Femur (tissue), 1 donor: ENCODE measurements around the gene TRIM25.

Experiments used
- DNase-seq: peaks from one replicate; pipeline ENCODE4 v3.0.0-alpha.2; 2017

Gene TRIM25

DNA sequence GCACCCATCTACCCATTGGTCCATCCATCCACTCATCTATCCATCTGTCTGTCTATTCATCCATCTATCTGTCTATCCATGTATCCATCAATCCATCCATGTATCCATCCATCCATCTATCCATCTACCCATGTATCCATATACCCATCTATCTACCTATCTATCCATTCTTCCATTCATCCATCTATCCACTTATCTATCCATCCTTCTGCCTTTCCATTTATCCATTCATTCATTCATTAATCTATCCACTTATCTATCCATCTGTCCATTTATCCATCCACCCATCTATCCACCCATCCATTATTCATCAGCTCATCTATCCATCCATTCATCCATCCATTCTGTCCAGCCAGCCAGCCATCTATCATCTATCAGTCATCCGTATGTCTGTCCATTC is 21.5 kb downstream of the TRIM25 start:
- no peak for DNase-seq

DNA sequence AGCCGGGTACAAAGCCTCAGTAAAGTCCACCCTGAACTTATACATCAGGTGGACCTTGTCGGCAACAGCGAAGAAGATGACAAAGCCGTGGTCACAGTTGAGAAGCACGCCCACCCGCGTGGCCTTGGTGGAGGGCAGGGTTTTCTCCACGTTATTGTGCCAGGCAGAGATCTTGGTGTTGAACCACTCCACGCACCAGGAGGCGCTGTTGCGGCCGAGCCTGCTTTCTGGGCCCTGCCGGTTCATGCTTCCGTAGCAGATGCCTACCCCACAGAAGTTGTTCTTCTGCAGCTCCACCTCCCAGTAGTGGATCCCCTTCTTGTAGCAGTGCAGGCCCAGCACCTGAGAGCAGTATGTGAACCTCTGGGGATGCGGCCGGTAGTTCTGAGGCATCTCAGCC is 22.1 kb downstream of the TRIM25 start:
- DNase-seq, result no peak

DNA sequence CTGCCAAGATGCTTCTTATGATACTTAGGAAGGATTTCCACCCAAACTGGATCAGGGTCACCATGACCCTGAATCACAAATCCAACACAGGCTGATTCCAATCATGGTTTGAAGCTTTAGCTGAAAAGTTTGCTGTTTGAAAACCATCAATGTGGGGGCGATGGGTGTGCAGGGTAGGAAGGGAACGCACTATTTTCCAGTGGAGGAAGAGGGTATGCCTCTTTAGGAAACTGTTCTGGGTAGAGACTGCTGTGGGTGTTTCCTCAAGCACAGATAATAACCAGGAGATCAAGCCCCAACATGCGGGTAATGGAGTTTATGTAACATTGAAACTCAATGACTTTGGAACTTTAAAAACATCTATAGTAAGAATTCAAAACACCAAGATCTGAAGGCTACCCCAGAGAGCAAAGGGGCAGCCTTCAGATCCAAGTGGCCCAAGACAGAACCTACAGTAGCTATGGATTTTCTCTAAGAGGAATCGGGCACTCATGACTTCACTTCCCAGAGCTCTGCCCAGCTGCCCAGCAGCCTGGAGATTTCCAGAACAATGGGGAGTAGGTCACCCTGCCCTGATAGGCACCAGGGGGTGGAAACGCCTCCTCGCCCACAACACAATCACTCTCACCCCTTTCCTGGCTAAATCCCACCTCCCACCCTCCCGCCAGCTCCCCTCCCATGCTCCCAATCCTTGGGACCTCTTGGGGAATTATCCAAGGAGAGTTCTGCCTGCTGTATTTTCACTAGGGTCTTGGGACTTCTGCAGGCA is 22.8 kb downstream of the TRIM25 start:
- no peak for DNase-seq

DNA sequence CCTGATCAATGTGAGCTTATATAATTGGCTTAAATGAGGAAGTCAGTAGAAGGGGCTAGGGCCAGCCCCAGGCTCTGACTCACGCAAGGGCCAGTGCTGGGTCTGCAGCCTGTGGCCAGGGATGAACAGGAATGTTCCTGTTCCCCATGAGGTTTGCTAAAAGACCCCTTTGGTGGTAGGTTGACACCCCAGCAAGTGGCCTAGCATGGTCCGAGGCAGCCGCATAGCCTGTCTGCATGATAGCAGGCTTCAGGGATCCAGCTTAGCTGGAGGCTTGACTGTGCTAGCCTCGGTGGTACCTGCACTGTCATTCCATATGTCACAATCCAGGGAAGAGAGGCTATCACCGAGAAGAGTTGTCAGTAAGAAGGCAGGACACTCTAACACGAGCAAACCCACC is 23.5 kb downstream of the TRIM25 start:
- no peak for DNase-seq

DNA sequence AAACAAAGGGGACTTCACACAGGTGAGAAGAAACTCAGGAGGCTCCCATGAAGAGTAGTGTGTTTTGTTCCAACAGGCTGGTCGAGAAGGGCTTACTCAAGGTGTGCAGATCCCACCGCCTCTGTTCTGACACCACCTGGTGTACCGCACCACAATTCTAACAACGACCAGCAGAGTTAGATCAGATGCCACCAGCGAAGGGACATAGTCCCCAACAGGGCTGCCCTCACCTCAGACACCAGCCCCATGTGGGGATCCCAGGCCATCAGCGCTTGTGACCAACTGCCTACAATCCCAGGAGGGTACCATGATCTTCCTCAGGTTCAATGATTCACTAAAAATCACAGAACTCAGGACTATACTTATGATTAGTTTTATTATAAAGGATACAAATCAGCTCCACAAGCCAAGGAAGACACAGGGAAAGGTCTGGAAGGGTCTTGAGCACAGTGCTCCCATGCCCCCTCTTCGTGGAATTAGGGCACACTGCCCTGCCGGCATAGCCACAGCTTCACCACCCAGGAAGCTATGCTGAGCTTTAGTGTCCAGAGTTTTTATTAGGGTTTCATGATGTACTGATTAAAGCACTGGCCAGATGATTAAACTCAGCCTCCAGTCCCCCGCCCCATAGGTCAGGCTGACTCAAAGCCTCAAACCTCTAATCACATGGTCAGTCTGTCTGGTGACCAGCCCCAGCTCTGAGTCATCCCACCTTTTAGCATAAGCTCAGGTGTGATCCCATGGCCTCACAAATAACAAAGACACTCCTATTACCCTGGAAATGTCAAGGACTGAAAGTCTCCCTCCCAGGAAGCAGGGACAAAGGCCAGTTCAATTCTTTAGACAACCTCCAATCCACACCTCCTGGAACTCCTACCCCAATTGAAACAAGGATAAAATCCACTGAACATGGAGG is 26.0 kb downstream of the TRIM25 start:
- no peak for DNase-seq

DNA sequence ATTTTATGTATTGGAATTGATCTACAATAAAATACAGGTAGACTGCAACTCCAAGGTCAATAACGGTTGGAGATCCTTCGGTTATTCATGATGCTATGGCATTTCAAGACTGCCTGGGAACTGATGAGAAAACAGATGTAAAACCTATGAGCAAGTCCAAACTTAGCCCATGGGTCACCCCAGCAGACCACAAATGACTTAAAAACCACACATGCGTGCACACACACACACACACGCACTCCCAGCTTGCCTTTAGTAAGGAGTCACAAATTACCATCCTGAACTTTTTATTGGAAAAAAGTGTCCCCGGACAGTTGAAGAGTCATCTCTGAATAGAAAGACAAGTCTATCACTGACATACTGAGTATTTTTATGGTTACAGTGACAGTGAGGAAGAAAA is 26.7 kb downstream of the TRIM25 start:
- DNase-seq, result no peak

DNA sequence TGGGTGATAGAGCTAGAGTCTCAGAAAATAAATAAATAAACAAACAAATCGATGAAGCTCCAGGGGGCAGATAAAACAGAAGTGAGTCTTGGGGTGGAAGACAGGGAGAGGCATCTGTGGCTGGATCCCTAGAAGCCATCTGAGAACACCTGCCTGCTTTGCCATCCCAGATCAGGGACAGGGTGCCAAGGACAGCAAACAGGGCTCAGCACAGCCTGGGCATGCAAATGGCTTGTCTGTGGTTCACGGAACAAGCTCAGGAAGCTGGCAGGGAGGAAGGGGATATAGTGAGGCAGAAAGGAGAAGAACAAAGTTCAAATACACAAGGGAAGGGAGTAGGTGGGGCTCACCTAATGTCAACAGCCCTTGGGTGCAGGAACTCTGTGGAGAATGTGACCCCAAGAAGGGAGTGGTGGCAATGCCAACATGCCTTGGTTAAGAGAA is 27.5 kb downstream of the TRIM25 start:
- DNase-seq, result no peak

DNA sequence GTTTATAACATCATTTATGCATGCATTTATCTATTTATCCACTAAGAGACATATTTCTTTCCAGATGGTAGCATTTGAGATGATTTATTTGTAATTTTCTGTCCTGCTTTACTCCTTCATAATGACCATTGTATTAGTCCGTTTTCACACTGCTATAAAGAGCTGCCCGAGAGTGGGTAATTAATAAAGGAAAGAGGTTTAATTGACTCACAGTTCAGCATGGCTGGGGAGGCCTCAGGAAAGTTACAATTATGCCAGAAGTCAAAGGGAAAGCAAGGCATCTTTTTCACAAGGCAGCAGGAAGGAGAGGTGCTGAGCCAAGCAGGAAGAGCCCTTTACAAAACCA is 28.6 kb downstream of the TRIM25 start:
- no peak for DNase-seq

DNA sequence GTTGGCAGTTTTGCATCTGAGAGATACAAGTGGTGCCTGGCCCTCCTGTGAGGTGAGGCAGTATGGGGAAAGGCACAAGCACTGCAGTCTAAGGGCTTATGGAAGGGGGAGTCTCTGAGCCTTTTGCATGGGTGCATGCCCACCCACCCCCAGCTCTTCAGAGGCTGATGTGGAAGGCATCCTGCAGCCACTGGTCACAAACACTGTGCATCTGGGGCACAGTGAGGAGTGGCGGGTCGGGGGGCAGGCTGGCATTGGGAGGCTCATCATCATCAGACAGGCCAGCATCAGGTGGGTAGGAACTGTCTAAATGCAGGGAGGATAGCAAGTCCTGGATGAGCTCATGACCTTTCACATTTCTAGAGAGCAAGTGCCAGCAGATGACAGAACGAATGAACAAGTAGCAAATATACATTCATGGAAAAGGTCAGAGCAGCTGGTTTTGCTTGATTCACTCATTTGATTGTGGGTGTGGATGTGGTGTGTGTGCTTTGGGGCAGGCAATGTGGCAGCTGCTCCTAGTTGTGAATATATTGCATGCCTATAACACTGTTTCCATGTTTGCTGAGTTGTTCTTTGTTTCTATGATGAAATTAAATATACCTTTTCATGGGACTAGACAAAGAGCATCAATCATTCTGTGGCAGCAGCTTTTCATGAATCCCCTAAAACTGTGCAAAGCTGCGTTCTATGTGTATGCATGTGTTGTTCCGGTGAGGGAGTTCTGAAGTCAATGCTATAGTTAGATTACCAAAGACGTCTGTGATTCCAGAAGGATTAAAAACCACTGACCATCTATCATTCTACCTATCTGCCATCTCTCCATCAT is 29.2 kb downstream of the TRIM25 start:
- DNase-seq, result no peak

DNA sequence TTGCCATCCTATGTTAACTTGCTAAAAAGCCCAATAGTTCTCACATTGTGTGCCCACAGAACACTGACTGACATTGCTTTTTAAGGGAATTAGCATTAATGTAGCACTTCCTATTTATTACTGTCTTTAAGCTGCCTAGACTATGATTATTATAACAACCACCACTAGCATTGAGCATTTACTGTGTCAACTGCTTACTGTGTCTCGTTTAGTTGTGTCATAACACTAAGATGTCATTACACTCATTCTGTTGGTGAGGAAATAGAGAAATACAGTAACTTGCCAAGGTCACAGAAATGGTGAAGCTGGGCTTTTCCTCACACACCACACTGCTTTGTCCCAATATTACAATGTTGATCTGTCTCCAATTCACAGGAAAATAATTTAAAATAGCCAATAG is 30.2 kb downstream of the TRIM25 start:
- no peak for DNase-seq

DNA sequence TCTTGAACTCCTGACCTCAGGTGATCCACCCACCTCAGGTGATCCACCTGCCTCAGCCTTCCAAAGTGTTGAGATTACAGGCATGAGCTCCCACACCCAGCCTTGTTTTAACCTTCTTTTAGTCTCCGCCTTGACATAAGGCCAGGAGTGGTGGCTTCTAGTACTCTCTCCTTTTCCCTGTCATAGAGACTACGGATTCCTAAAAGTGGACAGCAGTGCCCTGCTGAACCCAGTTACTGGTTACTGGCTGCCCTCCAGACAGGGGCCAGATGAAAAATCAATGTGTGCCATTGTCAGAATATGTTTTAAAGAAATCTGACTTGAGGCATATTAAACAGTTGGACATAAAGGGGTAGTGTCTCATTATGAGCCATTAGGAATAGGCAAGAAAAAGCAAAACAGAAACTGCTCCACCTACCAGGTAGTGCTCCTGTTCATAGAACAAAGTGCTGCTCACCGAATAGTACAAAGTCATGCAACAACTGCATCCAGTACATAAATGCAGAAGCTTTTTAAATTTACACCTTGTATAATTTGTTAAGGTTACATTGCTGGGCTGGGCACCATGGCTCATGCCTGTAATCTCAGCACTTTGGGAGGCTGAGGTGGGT is 32.1 kb downstream of the TRIM25 start:
- no peak for DNase-seq

DNA sequence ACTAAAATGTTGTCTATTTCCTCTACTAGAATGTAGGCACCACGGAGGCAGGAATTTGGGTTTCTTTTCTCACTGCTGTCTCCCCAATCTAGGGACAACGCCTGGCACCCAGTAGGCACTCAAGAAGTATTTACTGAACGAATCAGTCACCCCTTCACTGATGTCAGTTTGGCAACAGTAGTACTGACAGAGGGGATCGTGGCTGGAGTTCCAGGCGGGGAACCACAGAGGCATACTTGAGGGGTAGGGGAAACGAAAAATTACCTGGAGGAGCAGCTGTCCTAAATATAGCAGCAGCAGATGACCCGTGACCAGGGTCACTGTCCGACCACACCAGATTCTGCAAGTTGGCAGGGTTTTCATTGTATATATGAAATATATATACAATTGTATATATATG is 33.3 kb downstream of the TRIM25 start:
- DNase-seq, result no peak

DNA sequence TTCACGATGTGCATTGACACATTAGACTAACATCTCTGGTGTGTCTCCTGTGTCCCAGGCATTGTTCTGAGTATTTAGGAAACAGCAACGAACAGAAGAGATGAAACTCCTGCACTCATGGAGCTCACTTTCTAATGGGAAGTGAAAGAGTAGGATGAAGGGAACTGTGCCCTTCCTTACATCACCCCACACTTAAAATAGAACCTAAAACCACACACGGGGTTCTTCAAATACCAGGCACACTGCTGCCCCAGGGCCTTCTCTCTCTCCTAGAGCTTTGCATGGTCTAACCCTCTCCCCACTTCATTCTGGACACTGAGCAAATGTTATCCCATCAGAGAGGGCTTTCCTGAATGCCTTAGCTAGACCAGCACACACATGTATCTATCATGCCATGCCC is 33.7 kb downstream of the TRIM25 start:
- DNase-seq, result no peak

DNA sequence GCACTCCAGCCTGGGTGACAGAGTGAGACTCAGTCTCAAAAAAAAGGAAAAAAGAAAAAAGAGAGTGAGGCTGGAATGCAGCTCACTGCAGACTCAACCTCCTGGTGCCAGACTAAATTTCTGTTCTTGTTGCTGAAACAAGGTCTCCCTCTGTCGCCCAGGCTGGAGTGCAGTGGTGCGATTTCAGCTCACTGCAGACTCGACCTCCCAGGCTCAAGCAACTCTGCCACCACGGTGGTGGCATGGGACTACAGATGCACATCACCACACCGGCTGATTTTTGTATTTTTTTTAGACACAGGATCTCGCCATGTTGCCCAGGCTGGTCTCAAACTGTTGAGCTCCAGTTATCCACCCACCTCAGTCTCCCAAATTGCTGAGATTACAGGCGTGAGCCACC is 34.6 kb downstream of the TRIM25 start:
- DNase-seq, result no peak

DNA sequence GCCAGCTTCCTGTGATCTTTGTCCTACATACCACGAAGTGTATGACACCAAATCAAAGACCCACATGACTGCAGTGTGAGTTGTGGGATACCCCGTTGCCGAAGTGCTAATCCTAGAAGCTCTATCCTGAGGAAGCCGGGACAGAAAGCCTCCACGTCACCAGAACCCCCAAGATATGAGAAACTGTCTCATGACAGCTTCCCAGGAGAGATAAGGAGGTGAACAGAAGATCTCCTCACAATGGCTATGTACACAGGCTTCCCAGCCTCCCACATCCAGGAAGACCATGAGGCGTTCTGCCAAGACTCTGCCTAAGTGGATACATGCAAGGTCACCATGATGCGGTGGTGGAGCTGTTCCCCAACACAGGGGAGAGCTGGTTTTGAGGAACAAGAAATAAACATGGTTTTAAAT is 37.1 kb downstream of the TRIM25 start:
- DNase-seq, result no peak

DNA sequence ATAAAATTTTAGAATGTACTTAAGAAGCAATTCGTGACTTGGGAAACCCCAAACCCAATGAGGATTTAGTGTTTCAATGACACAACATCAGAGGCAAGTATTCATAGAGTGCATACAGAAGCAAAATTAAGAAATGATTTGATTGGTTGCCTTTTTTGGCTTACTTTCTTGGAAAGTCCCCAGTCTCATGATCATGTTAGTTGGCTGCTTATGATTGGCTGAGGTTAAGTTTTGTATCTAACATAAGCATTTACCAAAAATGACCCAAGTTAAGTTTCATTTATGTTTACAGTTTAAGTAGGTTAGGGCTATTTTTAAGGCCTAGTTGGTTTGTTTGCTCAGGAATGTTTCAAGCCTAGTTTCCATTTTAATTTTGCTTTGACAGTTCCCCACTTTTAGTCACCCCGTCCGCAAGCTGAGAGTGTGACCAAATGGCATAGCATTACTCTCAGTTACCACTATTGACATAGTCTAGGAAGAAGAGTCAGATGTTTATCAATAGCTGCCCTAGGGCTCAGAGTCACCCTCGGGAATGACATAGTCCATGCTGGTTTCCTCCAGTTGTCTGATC is 43.7 kb downstream of the TRIM25 start:
- DNase-seq, result no peak

DNA sequence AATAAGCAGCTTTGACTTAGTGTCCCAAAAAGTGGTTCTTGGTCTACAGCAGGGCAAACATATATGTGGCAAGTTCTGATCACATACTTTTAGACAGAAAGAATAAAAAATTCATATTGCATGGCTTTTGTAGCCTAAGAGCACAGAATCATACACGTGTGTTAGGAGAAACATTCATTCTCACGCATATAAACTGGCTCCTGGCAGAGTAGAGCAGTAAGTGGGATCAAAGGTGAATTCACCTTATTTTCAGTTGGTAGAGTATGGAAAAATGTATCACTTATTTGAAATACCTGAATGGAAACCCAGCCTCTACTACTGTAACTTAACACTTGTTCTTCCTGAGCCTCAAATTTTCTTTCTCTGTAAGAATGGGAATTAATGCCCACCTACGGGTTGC is 45.1 kb downstream of the TRIM25 start:
- no peak for DNase-seq

DNA sequence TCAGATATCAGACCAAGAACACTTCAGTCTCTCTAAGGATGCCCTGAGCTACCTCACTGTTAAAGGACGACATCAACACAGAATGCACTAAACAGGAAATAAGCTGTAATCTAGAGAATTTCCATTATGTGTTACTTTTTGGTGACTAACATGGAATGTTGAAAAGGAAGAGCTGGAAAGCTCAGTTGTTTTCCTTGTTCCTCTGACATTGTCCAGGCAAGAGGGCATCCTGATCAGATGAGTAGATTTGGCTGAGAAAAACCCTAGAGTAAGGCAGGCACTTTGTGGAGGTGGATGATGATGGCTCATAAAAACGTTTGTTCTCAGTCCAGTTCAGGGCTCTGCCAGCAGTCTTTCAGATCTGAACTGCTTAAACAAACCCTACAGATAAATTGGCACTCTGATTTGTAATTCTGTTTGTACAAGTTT is 45.9 kb downstream of the TRIM25 start:
- DNase-seq, result no peak

DNA sequence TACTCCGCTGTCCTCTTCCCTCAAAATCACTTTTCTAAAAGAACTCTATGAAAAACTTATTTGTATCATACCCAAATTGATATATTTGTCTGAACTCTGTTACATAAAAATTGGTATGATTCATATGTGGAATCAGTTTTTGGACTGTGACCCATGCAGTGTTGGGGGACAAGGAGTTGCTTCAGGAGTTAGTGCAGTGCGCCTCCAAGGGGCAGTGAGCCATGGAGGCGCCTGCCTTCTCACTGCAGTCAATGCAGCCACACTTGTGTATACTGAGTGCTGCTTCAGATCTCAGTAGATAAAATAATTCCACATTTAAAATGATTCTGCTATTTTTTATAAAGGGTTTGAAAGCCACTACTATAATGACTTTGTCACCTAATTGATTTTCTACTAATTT is 47.4 kb downstream of the TRIM25 start:
- DNase-seq, result no peak

DNA sequence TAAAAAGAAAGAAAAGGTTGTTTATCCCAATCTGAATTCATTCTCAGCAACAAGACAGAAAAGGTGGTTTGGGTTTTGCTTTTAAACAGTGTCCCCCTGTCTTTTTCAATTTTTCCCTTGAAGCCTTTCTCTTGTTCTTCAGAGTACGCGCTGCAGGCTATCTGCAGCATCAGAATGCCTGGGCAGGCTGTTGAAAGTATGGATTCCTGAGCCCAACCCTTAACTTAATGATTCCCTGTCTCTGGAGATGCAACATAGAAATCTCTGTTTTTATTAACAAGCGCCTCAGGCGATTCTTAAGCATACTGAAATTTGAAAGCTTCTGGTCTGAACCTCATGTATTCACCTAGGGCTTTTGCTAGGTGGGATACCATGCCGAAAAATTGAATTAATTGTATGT is 47.8 kb downstream of the TRIM25 start:
- DNase-seq, result no peak

DNA sequence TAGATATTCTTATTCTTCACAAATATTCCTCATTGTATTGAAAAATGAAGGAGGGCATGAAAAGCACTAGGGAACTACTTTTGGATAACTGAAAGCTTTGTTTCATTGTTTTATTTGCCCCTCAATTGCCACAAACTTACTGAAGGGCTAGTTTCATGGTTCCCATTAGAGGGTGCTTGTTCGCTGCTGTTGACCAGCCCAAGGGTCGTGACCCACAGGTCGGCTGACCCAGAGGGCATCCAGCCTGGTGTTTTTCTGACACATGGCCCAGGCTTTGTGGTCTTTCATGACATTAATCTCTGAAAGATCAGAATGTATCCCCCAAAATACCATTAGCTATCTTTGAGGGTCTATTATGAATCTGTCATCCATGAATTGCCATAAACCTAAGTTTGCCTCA is 49.9 kb downstream of the TRIM25 start:
- DNase-seq, result no peak

DNA sequence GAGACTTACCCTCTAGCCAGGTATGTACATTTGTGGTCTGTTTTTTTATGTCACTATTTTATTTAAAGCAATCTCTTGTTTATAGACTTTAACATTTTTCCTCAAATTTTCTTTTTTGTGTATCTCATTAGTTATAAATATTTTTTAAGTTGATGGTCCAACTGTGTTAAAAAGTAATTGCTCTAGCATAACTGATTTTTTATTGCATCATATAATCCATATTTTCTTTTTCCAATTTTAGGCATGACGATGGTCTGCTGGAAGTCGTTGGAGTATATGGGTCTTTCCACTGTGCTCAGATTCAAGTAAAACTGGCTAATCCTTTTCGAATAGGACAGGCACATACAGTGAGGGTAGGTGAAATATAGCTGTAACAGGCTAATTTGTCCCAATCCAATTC is 52.0 kb downstream of the TRIM25 start:
- no peak for DNase-seq

DNA sequence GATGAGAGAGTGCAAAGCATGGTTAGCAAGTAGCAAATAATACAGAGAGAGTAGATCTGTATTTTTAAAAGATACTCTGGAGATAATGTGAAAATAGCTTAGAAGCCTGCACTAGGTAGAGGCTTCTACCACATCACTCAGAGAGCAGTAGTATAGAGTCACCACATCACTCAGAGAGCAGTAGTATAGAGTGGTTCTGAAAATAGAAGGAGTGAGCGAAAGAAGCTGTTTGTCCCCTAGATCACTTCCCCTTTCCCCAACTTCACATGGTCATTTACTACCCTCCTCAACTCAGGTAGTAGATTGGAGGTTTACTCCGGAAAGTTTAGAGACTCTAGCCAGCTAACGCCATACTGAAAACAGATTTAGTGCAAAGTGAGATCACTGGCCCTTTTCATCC is 62.8 kb downstream of the TRIM25 start:
- no peak for DNase-seq
